Suprapubic skin (tissue), 3 donors: ENCODE measurements around the gene DNAH9.

Experiments used
- CTCF ChIP-seq, 2 donors: fragments of 200-600 bp in 1 of 2; fragments of 450-650 bp in 1 of 2; sonication (generic) in 1 of 2; IDR thresholded peaks; one replicate each; pipeline ENCODE4 v1.5.1; 2016 to 2019; ENCODE audit warnings: antibody characterized with exemption in 2 of 2, mild to moderate bottlenecking in 1 of 2, moderate library complexity in 1 of 2
- POLR2A ChIP-seq, 2 donors: fragments of 450-650 bp; IDR thresholded peaks; one replicate each; pipeline ENCODE4 v1.6.1; 2017; ENCODE audit warnings: antibody characterized with exemption in 2 of 2, mild to moderate bottlenecking in 2 of 2, moderate library complexity in 2 of 2

DNA sequence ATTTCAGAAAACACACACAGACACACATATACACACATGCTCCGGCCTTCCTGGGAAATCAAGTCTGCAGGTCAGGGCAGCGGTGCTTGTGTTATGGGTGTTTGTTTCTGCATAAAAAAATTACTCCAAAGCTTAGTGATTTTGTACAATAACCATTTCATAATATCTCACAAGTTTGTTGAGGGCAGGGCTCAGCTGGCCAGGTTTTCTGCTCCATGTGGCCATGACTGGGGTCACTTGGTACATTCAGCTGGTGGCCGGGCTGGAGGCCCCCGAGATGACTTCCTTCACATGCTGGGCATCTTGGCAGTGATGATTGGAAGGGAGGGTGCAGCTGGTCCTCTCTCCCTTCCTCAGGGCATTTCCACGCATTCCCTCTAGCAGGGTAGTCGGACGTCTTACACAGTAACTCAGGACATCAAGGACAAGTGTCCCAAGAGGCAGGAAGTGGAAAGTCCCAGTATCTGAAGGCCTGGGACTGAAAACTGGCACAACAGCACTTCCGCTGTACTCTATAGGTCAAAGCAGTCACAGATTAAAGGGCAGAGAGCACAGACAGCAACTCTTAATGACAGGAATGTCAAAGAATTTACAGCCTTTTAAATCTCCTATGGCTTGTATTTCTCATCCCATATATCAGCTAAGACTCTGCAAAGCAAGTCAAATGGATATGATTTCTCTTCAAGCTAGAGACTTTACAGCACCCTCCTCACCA, 271.6 kb downstream of the DNAH9 start:
- TF ChIP-seq CTCF (IDR thresholded peaks at IDR 0.05) (no peak), POLR2A (IDR thresholded peaks at IDR 0.05) (no peak)
